Neuron (in vitro differentiated cells): ENCODE measurements around the gene SLC25A24.
"Not testable (repeated sequence)": the region's sequence is repeated elsewhere in the genome, so short reads cannot be mapped to it uniquely, and the experiment has no call there.

ENCODE experiments used
- H2AFZ ChIP-seq: one replicate; pipeline ENCODE4 v1.6.1; 2013; ENCODE audit warnings: low read depth, mild to moderate bottlenecking, inconsistent platforms, low read length, moderate library complexity
- H3K27me3 ChIP-seq: one replicate; pipeline ENCODE4 v1.6.1; 2013; ENCODE audit warnings: low read length; ENCODE audit not compliant: insufficient read depth
- H3K36me3 ChIP-seq: one replicate; pipeline ENCODE4 v1.6.1; 2013; ENCODE audit warnings: low read length; ENCODE audit not compliant: insufficient read depth
- H3K4me1 ChIP-seq: one replicate; pipeline ENCODE4 v1.6.1; 2013; ENCODE audit warnings: low read length; ENCODE audit not compliant: insufficient read depth
- H3K4me3 ChIP-seq: 2 replicates; pipeline ENCODE4 v1.5.1; 2013; ENCODE audit warnings: mild to moderate bottlenecking, low read length, moderate library complexity
- H3K9me3 ChIP-seq: one replicate; pipeline ENCODE4 v1.6.1; 2013; ENCODE audit warnings: low read length

Gene SLC25A24

GRCh38 chr1:108190001-108190634 is 10.0 kb downstream of the SLC25A24 start:
- H3K4me3 ChIP-seq = no peak overlapping the region
- peaks cover 30% of the 10 kb centered on the region for H3K9me3 ChIP-seq
- H2AFZ ChIP-seq = no peak overlapping the region
- peaks cover 29% of the 10 kb centered on the region for H3K36me3 ChIP-seq
- H3K4me1 ChIP-seq = no peaks in the 10 kb centered on the region
- no peaks in the 10 kb centered on the region for H3K27me3 ChIP-seq

- H3K36me3 ChIP-seq = peaks cover 28% of the 10 kb centered on the region
- H3K27me3 ChIP-seq = no peaks in the 10 kb centered on the region
- H2AFZ ChIP-seq = no peak overlapping the region
- no peak overlapping the region for H3K4me3 ChIP-seq
- peaks cover 19% of the 10 kb centered on the region for H3K9me3 ChIP-seq
- no peaks in the 10 kb centered on the region for H3K4me1 ChIP-seq
Measured at GRCh38 chr1:108188801-108189200, 11.3 kb downstream of the SLC25A24 start.

GRCh38 chr1:108182959-108183700 is 17.0 kb downstream of the SLC25A24 start:
- no peak overlapping the region for H3K4me3 ChIP-seq
- peaks cover 12% of the 10 kb centered on the region for H3K9me3 ChIP-seq
- H3K27me3 ChIP-seq = no peaks in the 10 kb centered on the region
- H2AFZ ChIP-seq = no peak overlapping the region
- peaks cover 56% of the 10 kb centered on the region for H3K36me3 ChIP-seq
- H3K4me1 ChIP-seq = no peaks in the 10 kb centered on the region

- no peak overlapping the region for H3K4me3 ChIP-seq
- no peaks in the 10 kb centered on the region for H3K4me1 ChIP-seq
- no peak overlapping the region for H2AFZ ChIP-seq
- H3K27me3 ChIP-seq = no peaks in the 10 kb centered on the region
- peaks cover 23% of the 10 kb centered on the region for H3K9me3 ChIP-seq
- H3K36me3 ChIP-seq = peaks cover 70% of the 10 kb centered on the region
Measured at GRCh38 chr1:108179018-108179417, 21.1 kb downstream of the SLC25A24 start.

GRCh38 chr1:108162409-108162808 is 37.7 kb downstream of the SLC25A24 start:
- not testable (repeated sequence) for H2AFZ ChIP-seq, H3K4me1 ChIP-seq
- H3K36me3 ChIP-seq = peaks cover 12% of the 10 kb centered on the region

GRCh38 chr1:108159951-108160350 is 40.2 kb downstream of the SLC25A24 start:
- not testable (repeated sequence) for H2AFZ ChIP-seq, H3K9me3 ChIP-seq, H3K27me3 ChIP-seq, H3K4me1 ChIP-seq, H3K4me3 ChIP-seq
- peaks cover 32% of the 10 kb centered on the region for H3K36me3 ChIP-seq

More at GRCh38 chr1:108162409-108162808, 37.7 kb downstream of the SLC25A24 start:
- not testable (repeated sequence) for H3K9me3 ChIP-seq, H3K4me3 ChIP-seq, H3K27me3 ChIP-seq

GRCh38 chr1:108158893-108159453 is 41.2 kb downstream of the SLC25A24 start:
- Histone ChIP-seq H3K27me3 (no peaks in the 10 kb centered on the region), H3K4me3 (no peak overlapping the region), H3K4me1 (no peaks in the 10 kb centered on the region), H3K9me3 (no peaks in the 10 kb centered on the region), H3K36me3 (peaks cover 39% of the 10 kb centered on the region), H2AFZ (no peak overlapping the region)

- Histone ChIP-seq H3K4me1 (no peaks in the 10 kb centered on the region), H3K36me3 (peaks cover 75% of the 10 kb centered on the region), H3K4me3 (no peak overlapping the region), H2AFZ (no peak overlapping the region), H3K9me3 (no peaks in the 10 kb centered on the region), H3K27me3 (no peaks in the 10 kb centered on the region)
Measured at GRCh38 chr1:108154314-108154713, 45.8 kb downstream of the SLC25A24 start.

GRCh38 chr1:108152782-108153222 is 47.3 kb downstream of the SLC25A24 start:
- H2AFZ ChIP-seq = no peak overlapping the region
- no peaks in the 10 kb centered on the region for H3K27me3 ChIP-seq
- H3K4me3 ChIP-seq = no peak overlapping the region
- H3K36me3 ChIP-seq = peaks cover 85% of the 10 kb centered on the region
- H3K9me3 ChIP-seq = peaks cover under 1% of the 10 kb centered on the region
- no peaks in the 10 kb centered on the region for H3K4me1 ChIP-seq

GRCh38 chr1:108151548-108151947 is 48.6 kb downstream of the SLC25A24 start:
- Histone ChIP-seq H3K4me3 (no peak overlapping the region), H3K9me3 (peaks cover 3% of the 10 kb centered on the region), H3K4me1 (no peaks in the 10 kb centered on the region), H3K27me3 (no peaks in the 10 kb centered on the region), H2AFZ (no peak overlapping the region), H3K36me3 (peaks cover 83% of the 10 kb centered on the region)

- H3K4me3 ChIP-seq = no peak overlapping the region
- peaks cover 78% of the 10 kb centered on the region for H3K36me3 ChIP-seq
- H3K27me3 ChIP-seq = no peaks in the 10 kb centered on the region
- H3K9me3 ChIP-seq = peaks cover 8% of the 10 kb centered on the region
- no peak overlapping the region for H2AFZ ChIP-seq
- H3K4me1 ChIP-seq = no peaks in the 10 kb centered on the region
Measured at GRCh38 chr1:108149796-108150467, 50.2 kb downstream of the SLC25A24 start.

GRCh38 chr1:108144569-108144968 is 55.6 kb downstream of the SLC25A24 start:
- Histone ChIP-seq H3K9me3 (peaks cover 12% of the 10 kb centered on the region), H3K36me3 (peaks cover 70% of the 10 kb centered on the region)
- not testable (repeated sequence) for H3K4me1 ChIP-seq

GRCh38 chr1:108142773-108143394 is 57.3 kb downstream of the SLC25A24 start:
- H3K27me3 ChIP-seq = no peaks in the 10 kb centered on the region
- no peak overlapping the region for H3K4me3 ChIP-seq
- no peak overlapping the region for H2AFZ ChIP-seq
- peaks cover 70% of the 10 kb centered on the region for H3K36me3 ChIP-seq
- no peaks in the 10 kb centered on the region for H3K4me1 ChIP-seq
- peaks cover 12% of the 10 kb centered on the region for H3K9me3 ChIP-seq

More at GRCh38 chr1:108144569-108144968, 55.6 kb downstream of the SLC25A24 start:
- not testable (repeated sequence) for H3K4me3 ChIP-seq, H2AFZ ChIP-seq, H3K27me3 ChIP-seq
